ENCODE results near the gene DRD4. TPM values are rescaled to one million over a fixed set of nuclear protein-coding genes. Genes with fewer than 3 reads are reported as not detected.

The DRD4 gene
- total and polyA plus RNA-seq, 2 of the 8 experiments (the other 6 are each of a cell fraction or from before 2014, with no cell fraction given), result 3.4 to 4.9 TPM

GRCh38 chr11:656866-657265 lies 19.8 kb downstream of the DRD4 start (continued):
- TF ChIP-seq CTCF (IDR thresholded peaks at IDR 0.05; ENCODE audit: control extremely low read depth in 1 of 3, insufficient read depth in 1 of 3, low read depth in 1 of 3, low read length in 3 of 3), result no peak

Measured in H1 (cell line).